GM19043 (cell line): Measurements from ENCODE around the gene HORMAD1.
"Not testable (repeated sequence)": the region's sequence is repeated elsewhere in the genome, so short reads cannot be mapped to it uniquely, and the experiment has no call there.

Source experiments
- ATAC-seq: cut with Tn5 transposase; IDR thresholded peaks from one replicate; pipeline ENCODE4 v1.9.1; 2021; ENCODE audit warnings: low read depth; ENCODE audit not compliant: unreplicated experiment

HORMAD1 gene

GRCh38 chr1:150720703-150721102 is at the start of gene HORMAD1:
Gene HORMAD1, minus strand, starts transcription at chr1:150720895. Its CDS starts 1,390 bp downstream, at chr1:150719505.
- no peak for ATAC-seq

- ATAC-seq, result not testable (repeated sequence)
Measured at GRCh38 chr1:150767704-150768103, 47.0 kb upstream of the HORMAD1 start.

- ATAC-seq, result peak; percentile 10
Measured at GRCh38 chr1:150765977-150766301, 45.2 kb upstream of the HORMAD1 start.

- peak; percentile 74 for ATAC-seq
Measured at GRCh38 chr1:150765296-150765976, 44.7 kb upstream of the HORMAD1 start, which contains the start of gene CTSS. Gene CTSS, minus strand, starts transcription at chr1:150765778. Its CDS starts 1,015 bp downstream, at chr1:150764763.

GRCh38 chr1:150764617-150765101 is 44.0 kb upstream of the HORMAD1 start:
- ATAC-seq, result no peak

- ATAC-seq, result no peak
Measured at GRCh38 chr1:150763018-150763417, 42.3 kb upstream of the HORMAD1 start.

GRCh38 chr1:150762552-150762951 is 41.9 kb upstream of the HORMAD1 start:
- ATAC-seq, result no peak

GRCh38 chr1:150761801-150762200 is 41.1 kb upstream of the HORMAD1 start:
- ATAC-seq, result no peak

GRCh38 chr1:150760013-150760412 is 39.3 kb upstream of the HORMAD1 start:
- no peak for ATAC-seq

GRCh38 chr1:150753416-150753815 is 32.7 kb upstream of the HORMAD1 start:
- ATAC-seq, result no peak

GRCh38 chr1:150751443-150751842 is 30.7 kb upstream of the HORMAD1 start:
- no peak for ATAC-seq

GRCh38 chr1:150749720-150750311 is 29.1 kb upstream of the HORMAD1 start:
- ATAC-seq, result no peak

- no peak for ATAC-seq
Measured at GRCh38 chr1:150748878-150749719, 28.4 kb upstream of the HORMAD1 start.

GRCh38 chr1:150730130-150730721 is 9.5 kb upstream of the HORMAD1 start:
- no peak for ATAC-seq

- no peak for ATAC-seq
Measured at GRCh38 chr1:150724336-150724735, 3.6 kb upstream of the HORMAD1 start.

GRCh38 chr1:150720098-150720497 is 597 bp downstream of the HORMAD1 start:
- no peak for ATAC-seq

GRCh38 chr1:150718225-150718891 is 2.3 kb downstream of the HORMAD1 start:
- ATAC-seq, result no peak

- not testable (repeated sequence) for ATAC-seq
Measured at GRCh38 chr1:150709031-150709430, 11.7 kb downstream of the HORMAD1 start.

GRCh38 chr1:150708595-150708994 is 12.1 kb downstream of the HORMAD1 start:
- peak; percentile 64 for ATAC-seq

GRCh38 chr1:150706091-150706490 is 14.6 kb downstream of the HORMAD1 start:
- ATAC-seq, result no peak
